ENCODE measurements around the gene CAPZA3. TPM values are rescaled to one million over a fixed set of nuclear protein-coding genes. Genes with fewer than 3 reads are reported as not detected.
"Not testable (repeated sequence)": the region's sequence is repeated elsewhere in the genome, so short reads cannot be mapped to it uniquely, and the experiment has no call there.

Gene CAPZA3
- total RNA-seq, 2 experiments from 2014 or later: not detected

GRCh38 chr12:18755341-18755740 lies 17.4 kb downstream of the CAPZA3 start:
- ChIA-PET POLR2A (no interaction called here), CTCF (no interaction called here)
- DNase-seq (no peak), ATAC-seq (no peak)
- no peaks in the 10 kb centered on the region for H3K36me3 Mint-ChIP-seq (ENCODE audit: low read depth)
- H3K27ac Mint-ChIP-seq: no peak overlapping the region
- H3K4me1 Mint-ChIP-seq (ENCODE audit: low read depth): no peaks in the 10 kb centered on the region
- no peaks in the 10 kb centered on the region for H3K27me3 Mint-ChIP-seq (ENCODE audit: low read depth)
- H3K9me3 Mint-ChIP-seq (ENCODE audit: insufficient read depth): no peaks in the 10 kb centered on the region
- no peak overlapping the region for H3K4me3 Mint-ChIP-seq

- ATAC-seq; H3K9me3 Mint-ChIP-seq (ENCODE audit: insufficient read depth); H3K4me1 Mint-ChIP-seq (ENCODE audit: low read depth); H3K27me3 Mint-ChIP-seq (ENCODE audit: low read depth); POLR2A ChIA-PET; H3K4me3 Mint-ChIP-seq; CTCF ChIA-PET; DNase-seq; H3K27ac Mint-ChIP-seq; H3K36me3 Mint-ChIP-seq (ENCODE audit: low read depth): not testable (repeated sequence)
Measured at GRCh38 chr12:18766479-18766878, 28.6 kb downstream of the CAPZA3 start.

GRCh38 chr12:18782827-18783226 lies 44.9 kb downstream of the CAPZA3 start:
- Mint-ChIP-seq H3K9me3 (ENCODE audit: insufficient read depth) (peaks cover 16% of the 10 kb centered on the region), H3K27me3 (ENCODE audit: low read depth) (no peaks in the 10 kb centered on the region), H3K36me3 (ENCODE audit: low read depth) (no peaks in the 10 kb centered on the region), H3K4me3 (no peak overlapping the region), H3K27ac (no peak overlapping the region), H3K4me1 (ENCODE audit: low read depth) (no peaks in the 10 kb centered on the region)
- DNase-seq (no peak), ATAC-seq (no peak)
- CTCF ChIA-PET: no interaction called here
- POLR2A ChIA-PET: no interaction called here

GRCh38 chr12:18785465-18785864 lies 47.5 kb downstream of the CAPZA3 start:
- H3K27ac Mint-ChIP-seq; DNase-seq; POLR2A ChIA-PET; H3K36me3 Mint-ChIP-seq (ENCODE audit: low read depth); CTCF ChIA-PET; H3K4me1 Mint-ChIP-seq (ENCODE audit: low read depth); H3K4me3 Mint-ChIP-seq; ATAC-seq; H3K27me3 Mint-ChIP-seq (ENCODE audit: low read depth): not testable (repeated sequence)
- H3K9me3 Mint-ChIP-seq (ENCODE audit: insufficient read depth): peaks cover 16% of the 10 kb centered on the region

Other genes starting within 250 kb of the CAPZA3 start
- not detected for gene PLCZ1, start 107 bp upstream of the CAPZA3 start, total RNA-seq

Data from activated CD8-positive, alpha-beta T cell treated with anti-CD3 and anti-CD28 coated beads, Interleukin-2, amount 10 ng/mL, durations not matched to agents 7 days and 5 days (primary cell).